DLD1 (cell line): Measurements from ENCODE around the gene NIBAN1.
"Not testable (repeated sequence)": the region's sequence is repeated elsewhere in the genome, so short reads cannot be mapped to it uniquely, and the experiment has no call there.

Experiments
- in situ Hi-C: cut with HindIII; loops from 2 replicates; pipeline ENCODE4 v1.10.0; 2017; ENCODE audit warnings: low sequenced_read_pairs

NIBAN1 gene

DNA sequence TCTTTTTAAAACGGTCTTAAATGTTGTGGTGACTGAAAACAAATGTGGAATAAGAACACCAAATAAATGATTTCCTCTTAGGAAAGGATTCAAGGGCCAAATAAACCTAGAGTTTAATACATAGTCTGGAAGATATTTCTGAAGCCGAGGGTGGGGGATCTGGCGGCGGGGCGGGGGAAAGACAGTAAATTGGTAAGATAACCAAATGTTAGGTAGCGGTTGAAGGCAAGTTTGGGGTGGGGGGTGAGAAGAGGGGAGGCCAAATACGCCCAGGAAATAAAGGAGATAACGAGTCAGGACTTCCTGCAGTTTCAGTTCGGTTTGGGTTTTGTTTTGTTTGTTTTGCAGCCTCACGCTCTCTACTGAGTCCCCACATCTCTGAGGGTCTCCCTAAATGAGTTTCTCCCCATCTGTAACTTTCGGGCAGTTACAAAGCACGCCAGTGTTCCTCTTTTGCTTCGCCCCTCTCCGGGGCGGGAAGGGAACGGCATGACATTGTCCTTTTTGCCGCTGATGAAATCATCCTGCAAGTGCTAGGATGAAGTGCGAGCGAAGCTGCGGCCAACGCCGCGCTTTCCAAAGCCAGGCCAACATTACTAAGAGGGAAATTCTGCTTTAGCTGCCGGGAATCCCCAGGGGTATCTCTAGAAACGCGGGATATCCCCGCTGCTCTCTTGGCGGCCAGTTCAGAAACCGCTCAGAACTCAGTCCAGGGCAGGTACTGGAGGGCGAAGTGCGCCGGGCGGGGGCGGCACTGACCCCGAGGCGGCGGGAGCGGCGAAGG is 844 bp downstream of the NIBAN1 start:
- in situ Hi-C loops: no loop called here

- in situ Hi-C loops: no loop called here
Measured at GRCh38 chr1:184972315-184973055, 1.8 kb downstream of the NIBAN1 start.

DNA sequence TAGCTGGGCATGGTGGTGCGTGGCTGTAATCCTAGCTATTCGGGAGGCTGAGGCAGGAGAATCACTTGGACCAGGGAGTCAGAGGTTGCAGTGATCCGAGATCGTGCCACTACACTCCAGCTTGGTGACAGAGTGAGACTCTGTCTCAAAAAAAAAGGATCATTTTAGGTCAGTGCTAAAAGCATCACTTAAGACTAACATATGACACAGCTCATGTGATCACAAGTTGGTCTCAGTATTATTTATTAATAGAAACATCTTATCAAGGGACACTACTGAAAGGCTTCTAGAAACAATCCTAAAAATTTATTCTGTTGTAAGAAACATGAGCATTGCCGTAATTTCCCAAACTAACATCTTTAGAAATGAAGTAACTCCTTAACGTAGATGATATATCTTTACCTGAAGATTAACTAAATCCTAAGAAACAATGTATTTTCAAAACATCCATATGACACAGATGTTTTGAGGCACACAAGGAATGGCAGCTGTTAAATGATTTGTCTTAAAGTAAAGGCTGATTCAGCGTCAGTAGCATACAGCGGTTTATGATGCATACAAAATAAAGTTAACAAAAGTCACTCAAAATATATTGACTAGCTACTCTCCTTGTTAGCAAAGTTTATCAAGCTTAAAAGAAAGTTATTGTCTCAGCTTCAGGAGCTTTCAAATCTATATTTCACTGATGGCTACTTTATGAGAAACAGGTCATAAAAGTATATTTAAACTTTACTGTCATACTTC is 2.6 kb downstream of the NIBAN1 start:
- in situ Hi-C loops: no loop called here

DNA sequence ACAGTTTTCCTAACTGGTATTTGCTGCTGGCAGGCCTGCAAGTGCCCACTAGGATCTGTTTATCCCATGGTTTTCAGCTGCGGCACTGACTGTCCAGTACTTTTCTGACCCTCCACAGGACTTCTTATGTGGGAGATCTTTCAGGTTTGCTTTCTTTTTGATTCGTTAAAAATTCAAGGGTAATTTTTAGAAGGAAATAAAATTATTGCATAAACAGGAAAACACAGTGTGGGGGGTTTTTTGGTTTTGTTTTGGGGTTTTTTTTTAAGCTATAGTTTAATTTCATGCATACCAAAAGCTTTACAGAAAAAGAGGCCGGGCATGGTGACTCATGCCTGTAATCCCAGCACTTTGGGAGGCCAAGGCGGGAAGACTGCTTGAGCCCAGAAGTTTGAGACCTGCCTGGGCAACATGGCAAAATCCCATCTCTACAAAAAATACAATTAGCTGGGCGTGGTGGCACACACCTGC is 3.6 kb downstream of the NIBAN1 start:
- in situ Hi-C loops: no loop called here

GRCh38 chr1:184966989-184967388 is 7.3 kb downstream of the NIBAN1 start:
- in situ Hi-C loops: no loop called here

DNA sequence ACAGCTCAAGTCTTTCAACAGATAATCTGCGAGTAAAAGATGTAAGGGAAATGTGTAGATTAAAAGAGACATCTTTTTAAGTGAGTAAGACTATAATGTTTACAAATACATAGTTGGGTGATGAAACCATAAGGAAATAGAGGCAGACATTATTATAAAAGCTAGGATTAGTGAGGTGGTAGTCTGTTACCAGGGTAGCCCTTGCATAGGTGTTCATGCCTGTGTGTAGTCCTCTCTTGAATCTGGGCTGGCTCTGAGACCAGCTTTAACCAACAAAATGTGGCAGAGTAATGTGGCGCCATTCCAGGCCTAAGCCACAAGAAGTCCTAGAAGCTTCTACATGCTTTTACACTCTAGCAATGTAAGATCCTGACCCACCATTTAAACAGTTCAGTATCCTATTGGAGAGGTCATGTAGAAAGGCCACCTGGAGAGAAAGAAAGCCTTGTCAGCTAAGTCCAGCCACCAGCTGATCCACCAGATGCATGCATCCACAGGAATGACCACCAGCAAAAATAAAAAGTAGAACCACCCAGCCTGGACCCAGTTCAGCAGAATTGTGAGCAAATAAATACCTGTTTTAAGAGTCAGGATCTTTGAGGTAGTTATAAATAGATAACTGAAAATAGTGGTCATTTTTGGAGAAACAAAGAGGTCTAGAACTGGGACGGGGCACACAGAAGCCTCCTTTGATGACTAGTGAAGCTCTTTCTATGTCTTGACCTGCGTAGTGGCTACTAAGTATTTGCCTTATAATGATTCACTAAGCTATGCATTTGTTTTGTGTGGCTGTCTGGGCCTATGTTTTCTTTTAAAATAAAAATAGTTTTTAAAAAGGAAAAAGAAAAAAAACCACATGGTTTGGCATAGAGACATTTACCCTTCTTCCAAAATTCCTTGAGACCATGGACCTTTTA is 8.1 kb downstream of the NIBAN1 start:
- in situ Hi-C loops: no loop called here

DNA sequence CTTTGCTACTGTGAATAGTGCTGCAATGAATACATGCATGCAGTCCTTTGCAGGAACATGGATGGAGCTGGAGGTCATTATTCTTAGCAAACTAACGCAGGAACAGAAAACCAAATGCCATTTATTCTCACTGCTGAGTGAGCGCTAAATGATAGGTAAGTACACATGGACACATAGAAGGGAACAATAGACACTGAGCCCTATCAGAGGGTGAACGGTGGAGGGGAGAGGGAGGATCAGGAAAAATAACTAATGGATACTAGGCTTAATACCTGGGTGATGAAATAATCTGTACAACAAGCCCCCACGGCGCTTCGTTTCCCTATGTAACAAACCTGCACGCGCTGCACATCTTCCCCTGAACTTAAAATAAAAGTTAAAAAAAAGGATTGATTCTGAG is 8.9 kb downstream of the NIBAN1 start:
- in situ Hi-C loops: no loop called here

GRCh38 chr1:184959626-184960025 is 14.7 kb downstream of the NIBAN1 start:
- in situ Hi-C loops: no loop called here

DNA sequence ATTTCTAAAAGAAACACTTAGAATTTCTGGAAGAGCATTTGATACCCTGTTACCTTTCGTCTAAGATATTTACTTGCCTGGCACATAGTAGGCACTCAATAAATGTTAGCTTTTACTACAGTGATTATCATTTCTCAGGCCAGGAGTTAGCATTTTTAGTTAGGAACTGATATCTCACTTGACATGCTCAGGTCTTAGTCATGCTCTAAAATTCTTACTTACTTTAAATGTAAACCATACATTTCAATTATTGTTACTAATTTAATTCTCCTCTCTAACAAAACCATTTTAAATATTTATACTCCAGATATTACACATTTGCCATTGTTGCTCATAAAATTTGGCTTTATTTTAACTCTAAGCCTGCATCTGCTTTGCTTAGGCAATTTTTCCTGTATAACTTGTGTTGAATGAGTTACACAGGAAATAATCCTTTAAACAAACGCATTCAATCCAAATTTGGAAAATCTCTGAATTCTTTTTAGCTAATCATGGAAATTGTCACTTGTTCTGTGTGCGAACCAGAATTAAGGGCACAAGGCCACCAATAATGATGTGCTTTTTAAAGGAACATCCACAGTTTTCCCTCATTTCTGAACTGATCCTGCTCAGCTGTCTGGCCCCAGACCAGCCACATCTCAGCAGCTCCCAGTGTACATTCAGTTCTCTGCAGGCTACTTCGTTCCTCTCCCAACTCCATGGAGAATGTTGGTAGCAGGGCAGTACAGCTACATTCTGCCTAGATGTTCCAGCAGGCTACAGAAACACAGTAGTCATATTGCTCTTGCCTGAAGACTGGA is 15.6 kb downstream of the NIBAN1 start:
- in situ Hi-C loops: no loop called here

GRCh38 chr1:184957901-184958300 is 16.4 kb downstream of the NIBAN1 start:
- in situ Hi-C loops: not testable (repeated sequence)

DNA sequence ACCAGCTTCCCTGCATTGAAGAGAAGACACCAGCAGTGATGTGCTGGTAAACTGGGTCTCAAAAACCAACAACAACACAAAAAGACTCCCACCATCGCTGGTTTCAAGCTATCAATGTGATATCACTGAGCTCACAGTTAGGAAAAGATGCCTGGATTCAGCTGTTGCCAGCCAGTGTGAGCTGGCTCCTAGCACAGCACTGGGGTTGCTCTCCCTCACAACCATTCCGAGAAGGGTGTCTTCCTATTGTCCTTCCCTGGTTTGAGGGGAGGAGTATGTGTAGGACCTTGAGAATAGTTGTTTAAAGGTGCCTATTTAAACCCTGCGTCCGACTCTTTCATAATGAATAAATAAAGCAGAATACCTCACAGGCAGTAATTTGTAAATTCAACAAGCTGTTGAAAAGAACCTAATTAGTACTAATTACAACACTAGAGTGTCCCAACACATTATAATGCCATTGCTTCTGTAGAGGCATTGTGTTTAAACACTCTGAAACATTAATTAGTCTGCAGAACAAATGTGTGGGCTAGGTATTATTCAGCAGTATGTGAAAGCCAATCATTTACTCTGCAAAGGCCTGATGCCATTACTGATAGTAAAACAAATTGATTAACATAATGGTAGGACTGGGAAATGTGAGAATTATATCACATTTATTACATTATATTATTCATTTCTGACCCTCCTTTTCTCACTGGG is 17.2 kb downstream of the NIBAN1 start:
- in situ Hi-C loops: no loop called here

- in situ Hi-C loops: no loop called here
Measured at GRCh38 chr1:184954232-184954995, 19.9 kb downstream of the NIBAN1 start.

DNA sequence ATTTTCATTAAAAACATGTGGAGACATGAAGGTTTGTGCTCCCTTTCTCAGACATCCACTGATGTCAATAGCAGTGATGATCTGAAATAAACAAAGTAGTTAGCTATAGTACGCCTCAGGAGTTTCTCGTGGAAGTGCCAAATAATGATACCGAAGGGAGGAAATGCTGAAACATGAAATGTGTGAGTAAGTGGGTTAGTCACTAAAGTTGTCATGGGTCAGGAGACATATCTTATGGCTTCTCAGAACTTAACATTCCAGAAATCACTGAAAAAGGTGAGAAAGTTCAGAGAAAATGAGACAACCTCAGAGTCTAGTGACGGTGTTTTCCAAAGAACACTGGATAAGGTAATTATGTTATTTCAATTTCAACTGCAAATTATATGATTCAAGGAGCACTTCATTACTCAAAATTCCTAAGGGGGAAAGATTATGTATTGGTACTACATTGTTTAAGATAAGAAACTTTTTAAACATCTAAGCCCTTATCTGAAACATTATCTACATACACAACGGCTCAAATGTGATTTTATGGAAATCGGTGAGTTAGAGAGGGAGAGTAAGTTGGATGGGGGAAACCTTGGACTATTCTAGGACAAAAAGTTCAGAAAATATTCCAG is 20.6 kb downstream of the NIBAN1 start:
- in situ Hi-C loops: no loop called here

DNA sequence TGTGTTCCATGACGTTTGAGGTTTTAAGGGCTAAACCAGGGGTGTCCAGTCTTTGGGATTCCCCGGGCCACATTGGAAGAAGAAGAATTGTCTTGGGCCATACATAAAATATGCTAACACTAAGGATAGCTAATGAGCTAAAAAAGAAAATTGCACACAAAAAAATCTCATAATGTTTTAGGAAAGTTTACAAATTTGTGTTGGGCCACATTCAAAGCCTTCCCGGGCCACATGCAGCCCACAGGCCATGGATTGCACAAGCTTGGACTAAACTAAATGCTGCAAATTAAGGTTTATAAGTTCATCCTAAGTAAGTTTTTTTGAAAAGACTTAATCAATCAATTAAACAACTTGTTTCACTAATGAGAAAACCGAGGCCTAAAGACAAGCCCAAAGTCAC is 21.9 kb downstream of the NIBAN1 start:
- in situ Hi-C loops: no loop called here

DNA sequence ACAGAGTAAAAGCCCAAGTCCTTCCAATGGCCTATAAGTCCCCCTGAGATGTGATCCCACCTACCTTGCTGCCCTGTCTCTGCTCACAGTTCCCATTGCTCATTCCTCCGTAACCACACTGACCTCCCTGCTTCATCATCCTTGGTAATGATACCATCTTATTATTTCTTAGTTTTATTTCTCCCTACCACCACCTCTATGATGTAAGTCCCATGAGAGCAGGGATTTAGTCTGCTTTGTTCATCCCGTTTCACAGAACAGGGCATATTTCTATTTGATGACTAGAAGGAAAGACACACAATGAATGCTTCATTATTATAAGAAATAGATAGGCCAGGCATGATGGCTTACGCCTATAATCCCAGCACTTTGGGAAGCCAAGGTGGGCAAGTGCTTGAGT is 22.5 kb downstream of the NIBAN1 start:
- in situ Hi-C loops: no loop called here

- in situ Hi-C loops: no loop called here
Measured at GRCh38 chr1:184950906-184951305, 23.4 kb downstream of the NIBAN1 start.

DNA sequence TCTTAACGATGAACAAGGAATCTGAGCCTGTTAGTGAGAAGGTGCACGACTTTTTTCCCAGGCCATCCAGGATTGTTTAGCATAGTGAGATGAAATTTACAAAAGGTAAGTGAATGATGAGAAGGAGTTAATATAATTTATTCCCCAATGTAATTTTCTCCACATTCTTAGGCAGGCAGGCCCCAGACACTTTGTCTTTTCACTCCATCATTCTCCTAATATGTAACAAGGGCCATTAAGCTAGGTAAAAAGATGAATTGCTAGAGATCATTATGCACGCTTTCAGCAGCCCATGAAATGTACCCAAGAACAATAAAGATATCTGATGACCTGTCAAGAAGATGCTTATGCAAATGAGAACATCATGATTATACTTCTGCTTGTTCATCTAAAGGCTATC is 24.1 kb downstream of the NIBAN1 start:
- in situ Hi-C loops: no loop called here
